GM12878 (cell line): ENCODE measurements around the gene SURF6. TPM values are rescaled to one million over a fixed set of nuclear protein-coding genes. Genes with fewer than 3 reads are reported as not detected.

Experiments
- BRCA1 ChIP-seq: IDR thresholded peaks from 2 replicates; pipeline ENCODE4 v1.6.1; 2011; ENCODE audit warnings: low read depth, low read length, improper control_type of control experiment
- CBX5 ChIP-seq: sonication (generic); IDR thresholded peaks from 2 replicates; pipeline ENCODE4 v1.6.1; 2016; ENCODE audit warnings: low read depth, moderate library complexity, mild to moderate bottlenecking, inconsistent platforms
- FOS ChIP-seq: IDR thresholded peaks from 3 replicates; pipeline ENCODE4 v1.6.1; 2011; ENCODE audit warnings: borderline replicate concordance; ENCODE audit not compliant: insufficient read length; ENCODE audit errors: extremely low read depth
- IKZF2 ChIP-seq, 2 experiments: fragments of 450-650 bp; IDR thresholded peaks; 2 replicates each; pipeline ENCODE4 v1.6.1; 2017; ENCODE audit warnings: mild to moderate bottlenecking in 2 of 2, moderate library complexity in 2 of 2
- IRF5 ChIP-seq: fragments of 450-650 bp; IDR thresholded peaks from 2 replicates; pipeline ENCODE4 v1.6.1; 2017; ENCODE audit warnings: borderline replicate concordance
- RAD21 ChIP-seq: IDR thresholded peaks from 2 replicates; pipeline ENCODE4 v1.6.1; 2011; ENCODE audit warnings: mild to moderate bottlenecking, low read depth, low read length, moderate library complexity; ENCODE audit not compliant: insufficient read depth
- REST ChIP-seq: IDR thresholded peaks from 2 replicates; pipeline ENCODE4 v1.6.1; 2012; ENCODE audit warnings: mild to moderate bottlenecking, low read depth, low read length
- SIX5 ChIP-seq: IDR thresholded peaks from 2 replicates; pipeline ENCODE4 v1.6.1; 2011; ENCODE audit warnings: mild to moderate bottlenecking, low read depth, low read length, moderate library complexity; ENCODE audit not compliant: severe bottlenecking
- SPI1 ChIP-seq: IDR thresholded peaks from 2 replicates; pipeline ENCODE4 v1.6.1; 2011; ENCODE audit warnings: low read depth, mild to moderate bottlenecking, low read length, moderate library complexity, borderline replicate concordance; ENCODE audit not compliant: insufficient read depth
- SUPT20H ChIP-seq: IDR thresholded peaks from 2 replicates; pipeline ENCODE4 v1.6.1; 2011; ENCODE audit warnings: low read depth, mild to moderate bottlenecking, low read length, moderate library complexity, borderline replicate concordance; ENCODE audit not compliant: control insufficient read depth
- TCF12 ChIP-seq: IDR thresholded peaks from 2 replicates; pipeline ENCODE4 v1.6.1; 2011; ENCODE audit warnings: low read depth, mild to moderate bottlenecking, low read length
- ZNF24 ChIP-seq: fragments of 450-650 bp; IDR thresholded peaks from 2 replicates; pipeline ENCODE4 v1.6.1; 2017; ENCODE audit warnings: antibody characterized with exemption, mild to moderate bottlenecking
- ZNF687 ChIP-seq: fragments of 450-650 bp; IDR thresholded peaks from 2 replicates; pipeline ENCODE4 v1.6.1; 2017; ENCODE audit warnings: mild to moderate bottlenecking, moderate library complexity
- polyA plus RNA-seq, 11 experiments: library from polyadenylated mRNA; depleted of rRNA in 4 of 11; unstranded in 6 of 11; stranded (reverse) in 5 of 11; fragments of >200 nt; fragmentation: Nextera tagmentation in 4 of 11; fragmentation: Illumina TruSeq in 1 of 11; extraction: Ambion mirVana in 4 of 11; extraction: Trizol in 1 of 11; gene quantifications; 1 replicate in 1 of 11; 2 replicates in 10 of 11; pipeline versions ENCODE4 v1.2.1 to v1.2.3, GENCODE V29; 2011 to 2016; ENCODE audit warnings: inconsistent platforms in 2 of 11, missing spikeins in 2 of 11, low read depth in 1 of 11
- total RNA-seq, 4 experiments: library from RNA; depleted of rRNA in 3 of 4; stranded (reverse); fragments of >200 nt in 3 of 4; fragmentation: Illumina TruSeq in 1 of 4; extraction: Trizol in 1 of 4; gene quantifications; 2 replicates each; pipeline versions ENCODE4 v1.2.1 to v1.2.3, GENCODE V29; 2013 to 2021
- TF ChIP-seq, protein P1 (sequence below): fragments of 450-650 bp; IDR thresholded peaks from 2 replicates; pipeline ENCODE4 v1.6.1; 2017; ENCODE audit warnings: antibody characterized with exemption, mild to moderate bottlenecking, moderate library complexity
- TF ChIP-seq, protein P2 (sequence below): fragments of 450-650 bp; IDR thresholded peaks from 2 replicates; pipeline ENCODE4 v1.6.1; 2016; ENCODE audit warnings: mild to moderate bottlenecking

SURF6 gene
- total and polyA plus RNA-seq, 10 of the 15 experiments (the other 5 are each of a cell fraction or from before 2014, with no cell fraction given) = 2.2 to 27.2 (median 15.1) TPM

GRCh38 chr9:133347985-133348717 lies 12.2 kb upstream of the SURF6 start, which contains the start of the genes MED22 and RPL7A (continued):
- TF ChIP-seq ZNF687 (no peak), RAD21 (no peak), ZNF24 (no peak), SPI1 (no peak), CBX5 (no peak), BRCA1 (peak; percentile 92), REST (peak; percentile 56; the same call in 1 of the 2 replicates), IRF5 (peak; percentile 86), SIX5 (peak; percentile 20), TCF12 (peak; percentile 83; the same call in 1 of the 2 replicates), IKZF2 (IDR thresholded peaks at IDR 0.05) (no peak), FOS (no peak), SUPT20H (no peak)
- TF ChIP-seq, protein P1, sequence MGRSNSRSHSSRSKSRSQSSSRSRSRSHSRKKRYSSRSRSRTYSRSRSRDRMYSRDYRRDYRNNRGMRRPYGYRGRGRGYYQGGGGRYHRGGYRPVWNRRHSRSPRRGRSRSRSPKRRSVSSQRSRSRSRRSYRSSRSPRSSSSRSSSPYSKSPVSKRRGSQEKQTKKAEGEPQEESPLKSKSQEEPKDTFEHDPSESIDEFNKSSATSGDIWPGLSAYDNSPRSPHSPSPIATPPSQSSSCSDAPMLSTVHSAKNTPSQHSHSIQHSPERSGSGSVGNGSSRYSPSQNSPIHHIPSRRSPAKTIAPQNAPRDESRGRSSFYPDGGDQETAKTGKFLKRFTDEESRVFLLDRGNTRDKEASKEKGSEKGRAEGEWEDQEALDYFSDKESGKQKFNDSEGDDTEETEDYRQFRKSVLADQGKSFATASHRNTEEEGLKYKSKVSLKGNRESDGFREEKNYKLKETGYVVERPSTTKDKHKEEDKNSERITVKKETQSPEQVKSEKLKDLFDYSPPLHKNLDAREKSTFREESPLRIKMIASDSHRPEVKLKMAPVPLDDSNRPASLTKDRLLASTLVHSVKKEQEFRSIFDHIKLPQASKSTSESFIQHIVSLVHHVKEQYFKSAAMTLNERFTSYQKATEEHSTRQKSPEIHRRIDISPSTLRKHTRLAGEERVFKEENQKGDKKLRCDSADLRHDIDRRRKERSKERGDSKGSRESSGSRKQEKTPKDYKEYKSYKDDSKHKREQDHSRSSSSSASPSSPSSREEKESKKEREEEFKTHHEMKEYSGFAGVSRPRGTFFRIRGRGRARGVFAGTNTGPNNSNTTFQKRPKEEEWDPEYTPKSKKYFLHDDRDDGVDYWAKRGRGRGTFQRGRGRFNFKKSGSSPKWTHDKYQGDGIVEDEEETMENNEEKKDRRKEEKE = no peak
- TF ChIP-seq, protein P2, sequence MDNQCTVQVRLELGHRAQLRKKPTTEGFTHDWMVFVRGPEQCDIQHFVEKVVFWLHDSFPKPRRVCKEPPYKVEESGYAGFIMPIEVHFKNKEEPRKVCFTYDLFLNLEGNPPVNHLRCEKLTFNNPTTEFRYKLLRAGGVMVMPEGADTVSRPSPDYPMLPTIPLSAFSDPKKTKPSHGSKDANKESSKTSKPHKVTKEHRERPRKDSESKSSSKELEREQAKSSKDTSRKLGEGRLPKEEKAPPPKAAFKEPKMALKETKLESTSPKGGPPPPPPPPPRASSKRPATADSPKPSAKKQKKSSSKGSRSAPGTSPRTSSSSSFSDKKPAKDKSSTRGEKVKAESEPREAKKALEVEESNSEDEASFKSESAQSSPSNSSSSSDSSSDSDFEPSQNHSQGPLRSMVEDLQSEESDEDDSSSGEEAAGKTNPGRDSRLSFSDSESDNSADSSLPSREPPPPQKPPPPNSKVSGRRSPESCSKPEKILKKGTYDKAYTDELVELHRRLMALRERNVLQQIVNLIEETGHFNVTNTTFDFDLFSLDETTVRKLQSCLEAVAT = peak; percentile 89
